ENCODE measurements around the gene GULP1. TPM values are rescaled to one million over a fixed set of nuclear protein-coding genes. Genes with fewer than 3 reads are reported as not detected.

GULP1 gene
- total and polyA plus RNA-seq, 2 of the 4 experiments (the other 2 are of a cell fraction) = 24.4 to 40.1 TPM

GRCh38 chr2:188477564-188478103, 186.0 kb downstream of the GULP1 start:
- H3K27ac ChIP-seq (ENCODE audit: insufficient read depth, low read length) = no peak overlapping the region
- no peak overlapping the region for H2BK20ac ChIP-seq (ENCODE audit: low read depth, low read length)
- intact Hi-C loops (cut with micrococcal nuclease) (no loop called here), in situ Hi-C loops (cut with MboI; ENCODE audit: low sequenced_read_pairs) (no loop called here), dilution Hi-C loops (cut with HindIII; ENCODE audit: low sequenced_read_pairs, unreplicated experiment) (no loop called here)
- no peak overlapping the region for H3K9ac ChIP-seq (ENCODE audit: low read depth, low read length)
- DNase-seq = no peak
- no peak overlapping the region for H4K8ac ChIP-seq (ENCODE audit: low read depth in 2 of 2, low read length in 2 of 2)
- no peak overlapping the region for H3K4ac ChIP-seq (ENCODE audit: low read depth, low read length)
- no peak overlapping the region for H3K4me3 ChIP-seq (ENCODE audit: insufficient read depth, low read depth, low read length)
- H3K27me3 ChIP-seq (ENCODE audit: control insufficient read depth, insufficient read depth, low read length) = no peaks in the 10 kb centered on the region
- no peak overlapping the region for H4K91ac ChIP-seq (ENCODE audit: insufficient read depth, low read depth, low read length)
- no peak overlapping the region for H2BK5ac ChIP-seq (ENCODE audit: low read depth, low read length, poor library complexity, severe bottlenecking)
- H3K79me1 ChIP-seq (ENCODE audit: low read depth in 1 of 2, low read length in 2 of 2) = peaks cover 10 to 29% of the 10 kb centered on the region in 2 experiments; a peak in 3 of 4 replicates
- H3K36me3 ChIP-seq (ENCODE audit: control insufficient read depth, insufficient read depth, low read length) = no peaks in the 10 kb centered on the region
- H3K9me3 ChIP-seq (ENCODE audit: control insufficient read depth, insufficient read depth, low read length) = no peaks in the 10 kb centered on the region
- no peak for ATAC-seq (ENCODE audit: low read depth)
- H4K20me1 ChIP-seq (ENCODE audit: insufficient read depth, low read length) = no peaks in the 10 kb centered on the region; the same call in 1 of the 2 replicates
- no peak overlapping the region for H3K14ac ChIP-seq (replicated peaks; ENCODE audit: low read depth, low read length)
- peaks cover 3% of the 10 kb centered on the region; the same call in 1 of the 2 replicates for H3K9me1 ChIP-seq (ENCODE audit: insufficient read depth, low read length)
- POLR2A ChIA-PET (ENCODE audit: unreplicated experiment) = no interaction called here
- H3K4me1 ChIP-seq (ENCODE audit: control insufficient read depth, insufficient read depth, low read length) = peaks cover 4% of the 10 kb centered on the region; the same call in 1 of the 2 replicates
- H2BK15ac ChIP-seq (ENCODE audit: low read depth, low read length) = no peak overlapping the region
- 50% methylated on average over 2 of the region's 5 CpGs; no CpG with 5 or more reads in 1 of the 2 experiments for WGBS, 2 experiments (ENCODE audit: extremely low coverage in 2 of 2, insufficient read length in 1 of 2)
- no peak overlapping the region for H2AK9ac ChIP-seq (replicated peaks; ENCODE audit: low read depth, low read length, poor library complexity)
- peak; percentile 60 for TF ChIP-seq MAFK (IDR thresholded peaks at IDR 0.05; ENCODE audit: low read depth, low read length)
- no peak for TF ChIP-seq RAD21 (IDR thresholded peaks at IDR 0.05; ENCODE audit: low read length)
- CTCF ChIA-PET = interaction anchor here (0.6 kb wide), 1 partner anchor 48 kb away, joined by 3 read pairs; no protein-coding TSS in a partner anchor
- no peak overlapping the region for H3K18ac ChIP-seq (ENCODE audit: low read depth, low read length)
- no peak overlapping the region for H2AFZ ChIP-seq (replicated peaks; ENCODE audit: low read length, poor library complexity)
- no TSS peak for BruUV-seq (replicated peaks)
- H4K5ac ChIP-seq (ENCODE audit: low read depth, low read length) = no peak overlapping the region
- H3K56ac ChIP-seq (ENCODE audit: extremely low read depth, insufficient read depth, low read length) = no peak overlapping the region
- H2BK120ac ChIP-seq (ENCODE audit: low read depth, low read length) = no peak overlapping the region
- H2AK5ac ChIP-seq (ENCODE audit: low read depth, low read length) = no peak overlapping the region; the same call in 1 of the 2 replicates
- H3K4me2 ChIP-seq (ENCODE audit: low read depth, low read length) = no peak overlapping the region
- no peak overlapping the region for H3K23ac ChIP-seq (ENCODE audit: low read depth, low read length)
